Osteoblast (primary cell): ENCODE measurements around the gene ZC3H18. TPM values are rescaled to one million over a fixed set of nuclear protein-coding genes. Genes with fewer than 3 reads are reported as not detected.

Source experiments
- DNase-seq: peaks from one replicate; pipeline ENCODE4 v3.0.0; 2011; ENCODE audit warnings: low spot score, mixed read lengths; ENCODE audit not compliant: insufficient read length; ENCODE audit errors: missing footprints
- H2AFZ ChIP-seq: 2 replicates; pipeline ENCODE4 v1.6.0; 2011; ENCODE audit warnings: mild to moderate bottlenecking, low read length
- H3K27ac ChIP-seq: 2 replicates; pipeline ENCODE4 v1.5.1; 2011; ENCODE audit warnings: mild to moderate bottlenecking, low read depth, low read length, moderate library complexity
- H3K27me3 ChIP-seq: 2 replicates; pipeline ENCODE4 v1.6.0; 2012; ENCODE audit warnings: mild to moderate bottlenecking, control low read depth, inconsistent platforms, low read length, moderate library complexity; ENCODE audit not compliant: insufficient read depth
- H3K36me3 ChIP-seq: 2 replicates; pipeline ENCODE4 v1.5.1; 2011; ENCODE audit warnings: mild to moderate bottlenecking, low read length, control low read depth, moderate library complexity; ENCODE audit not compliant: insufficient read depth
- H3K4me1 ChIP-seq: 2 replicates; pipeline ENCODE4 v1.5.1; 2011; ENCODE audit warnings: mild to moderate bottlenecking, low read length, control low read depth, moderate library complexity; ENCODE audit not compliant: insufficient read depth
- H3K4me2 ChIP-seq: 2 replicates; pipeline ENCODE4 v1.6.0; 2011; ENCODE audit warnings: mild to moderate bottlenecking, low read length; ENCODE audit not compliant: insufficient read depth
- H3K4me3 ChIP-seq: fragments of 200-600 bp; sonication (generic); 3 replicates; pipeline ENCODE4 v1.5.1; 2012; ENCODE audit warnings: mild to moderate bottlenecking, low read length, inconsistent platforms; ENCODE audit not compliant: insufficient read depth
- H3K79me2 ChIP-seq: 2 replicates; pipeline ENCODE4 v1.6.0; 2012; ENCODE audit warnings: mild to moderate bottlenecking, low read length, control low read depth, inconsistent platforms; ENCODE audit not compliant: insufficient read depth
- H3K9me3 ChIP-seq: 2 replicates; pipeline ENCODE4 v1.5.1; 2011; ENCODE audit warnings: low read depth, low read length, control low read depth
- H4K20me1 ChIP-seq: 2 replicates; pipeline ENCODE4 v1.6.0; 2012; ENCODE audit warnings: mild to moderate bottlenecking, low read length, control low read depth; ENCODE audit not compliant: insufficient read depth
- CTCF ChIP-seq: IDR thresholded peaks from 2 replicates; pipeline ENCODE4 v1.5.1; 2011; ENCODE audit warnings: mild to moderate bottlenecking, low read depth, low read length, moderate library complexity; ENCODE audit errors: extremely low read depth
- total RNA-seq: library from RNA; depleted of rRNA; stranded (reverse); fragments of >200 nt; gene quantifications from 2 replicates; pipeline ENCODE4 v1.2.3, GENCODE V29; 2012

ZC3H18 gene
- total RNA-seq, 1 donor: 10.9 TPM

GRCh38 chr16:88541831-88542616 lies 28.2 kb upstream of the ZC3H18 start:
- peak; percentile 46 for DNase-seq
- no peak overlapping the region for H3K4me2 ChIP-seq
- H4K20me1 ChIP-seq: no peaks in the 10 kb centered on the region
- H2AFZ ChIP-seq: no peak overlapping the region
- H3K9me3 ChIP-seq: peaks cover 4% of the 10 kb centered on the region
- no peak overlapping the region for H3K4me3 ChIP-seq
- no peaks in the 10 kb centered on the region for H3K36me3 ChIP-seq
- peaks cover 34% of the 10 kb centered on the region for H3K27me3 ChIP-seq
- no peaks in the 10 kb centered on the region for H3K79me2 ChIP-seq
- TF ChIP-seq CTCF: no peak
- no peaks in the 10 kb centered on the region for H3K4me1 ChIP-seq
- no peak overlapping the region for H3K27ac ChIP-seq

GRCh38 chr16:88543230-88543813 lies 26.9 kb upstream of the ZC3H18 start:
- no peaks in the 10 kb centered on the region for H4K20me1 ChIP-seq
- H3K27me3 ChIP-seq: peaks cover 36% of the 10 kb centered on the region
- DNase-seq: peak; percentile 73

GRCh38 chr16:88545781-88546180 lies 24.4 kb upstream of the ZC3H18 start:
- H3K36me3 ChIP-seq: no peaks in the 10 kb centered on the region
- no peaks in the 10 kb centered on the region for H4K20me1 ChIP-seq
- H3K4me2 ChIP-seq: no peak overlapping the region
- H2AFZ ChIP-seq: no peak overlapping the region
- DNase-seq: peak; percentile 53
- no peak for TF ChIP-seq CTCF
- H3K4me3 ChIP-seq: no peak overlapping the region
- peaks cover 4% of the 10 kb centered on the region for H3K9me3 ChIP-seq
- H3K4me1 ChIP-seq: no peaks in the 10 kb centered on the region
- H3K27me3 ChIP-seq: peaks cover 28% of the 10 kb centered on the region
- no peaks in the 10 kb centered on the region for H3K79me2 ChIP-seq
- no peak overlapping the region for H3K27ac ChIP-seq

More at GRCh38 chr16:88543230-88543813, 26.9 kb upstream of the ZC3H18 start:
- Histone ChIP-seq H3K4me3 (no peak overlapping the region), H2AFZ (no peak overlapping the region), H3K9me3 (peaks cover 4% of the 10 kb centered on the region), H3K27ac (no peak overlapping the region), H3K4me1 (no peaks in the 10 kb centered on the region), H3K36me3 (no peaks in the 10 kb centered on the region), H3K4me2 (no peak overlapping the region), H3K79me2 (no peaks in the 10 kb centered on the region)
- no peak for TF ChIP-seq CTCF

- Histone ChIP-seq H3K4me1 (no peaks in the 10 kb centered on the region), H3K4me3 (no peak overlapping the region), H3K36me3 (no peaks in the 10 kb centered on the region), H3K27me3 (peaks cover 38% of the 10 kb centered on the region), H3K79me2 (no peaks in the 10 kb centered on the region), H4K20me1 (peaks cover 4% of the 10 kb centered on the region), H3K4me2 (no peak overlapping the region), H3K27ac (no peak overlapping the region), H3K9me3 (no peaks in the 10 kb centered on the region), H2AFZ (no peak overlapping the region)
- peak; percentile 59 for DNase-seq
- TF ChIP-seq CTCF: no peak
These were observed 21.9 kb upstream of the ZC3H18 start for GRCh38 chr16:88548131-88548874.
